GM23338 (cell line): Measurements from ENCODE around the gene ECHDC3. TPM values are rescaled to one million over a fixed set of nuclear protein-coding genes. Genes with fewer than 3 reads are reported as not detected.

Experiments used
- ATAC-seq: fragments of 200-7000 bp; cut with Tn5 transposase; 3 replicates; pipeline ENCODE4 v1.9.1; 2020
- DNase-seq: peaks from one replicate; pipeline ENCODE4 v3.0.0-alpha.2; 2015; ENCODE audit warnings: low spot score
- H2AFZ ChIP-seq: fragments of 200-600 bp; sonication (generic); 2 replicates; pipeline ENCODE4 v1.8.0; 2016; ENCODE audit warnings: antibody characterized with exemption, mild to moderate bottlenecking, moderate library complexity
- H3F3A ChIP-seq: fragments of 200-600 bp; sonication (generic); replicated peaks from 2 replicates; pipeline ENCODE4 v1.8.0; 2017; ENCODE audit warnings: antibody characterized with exemption, mixed run types, low read depth
- H3K27ac ChIP-seq: fragments of 200-600 bp; sonication (generic); 2 replicates; pipeline ENCODE4 v1.6.1; 2016; ENCODE audit warnings: low read depth
- H3K27me3 ChIP-seq: fragments of 200-600 bp; sonication (generic); 2 replicates; pipeline ENCODE4 v1.8.0; 2016; ENCODE audit warnings: mild to moderate bottlenecking, mixed run types, moderate library complexity; ENCODE audit not compliant: insufficient read depth
- H3K36me3 ChIP-seq: fragments of 200-600 bp; sonication (generic); 2 replicates; pipeline ENCODE4 v1.8.0; 2016; ENCODE audit warnings: mild to moderate bottlenecking; ENCODE audit not compliant: insufficient read depth
- H3K4me1 ChIP-seq: fragments of 200-600 bp; sonication (generic); 2 replicates; pipeline ENCODE4 v1.8.0; 2016; ENCODE audit warnings: mild to moderate bottlenecking, moderate library complexity; ENCODE audit not compliant: insufficient read depth
- H3K4me2 ChIP-seq: fragments of 200-600 bp; sonication (generic); 2 replicates; pipeline ENCODE4 v1.7.1; 2017; ENCODE audit warnings: mixed run types
- H3K4me3 ChIP-seq: fragments of 200-600 bp; sonication (generic); 2 replicates; pipeline ENCODE4 v1.6.1; 2016; ENCODE audit warnings: mixed run types
- H3K79me2 ChIP-seq: fragments of 200-600 bp; sonication (generic); replicated peaks from 2 replicates; pipeline ENCODE4 v1.8.0; 2017; ENCODE audit warnings: mild to moderate bottlenecking; ENCODE audit not compliant: insufficient read depth
- H3K9me2 ChIP-seq: fragments of 200-600 bp; sonication (generic); 2 replicates; pipeline ENCODE4 v1.8.0; 2017; ENCODE audit not compliant: insufficient read depth
- H4K20me1 ChIP-seq: fragments of 200-600 bp; sonication (generic); replicated peaks from 2 replicates; pipeline ENCODE4 v1.8.0; 2017; ENCODE audit warnings: mild to moderate bottlenecking; ENCODE audit not compliant: insufficient read depth
- H3K27ac Mint-ChIP-seq: 2 replicates; pipeline ENCODE4 v1.8.0; 2020; ENCODE audit warnings: inconsistent platforms, mild to moderate bottlenecking, moderate library complexity, mixed read lengths
- H3K27me3 Mint-ChIP-seq: 3 replicates; pipeline ENCODE4 v1.8.0; 2022; ENCODE audit warnings: low read depth, mild to moderate bottlenecking, moderate library complexity, mixed read lengths, inconsistent platforms; ENCODE audit not compliant: insufficient read depth, poor library complexity
- H3K36me3 Mint-ChIP-seq: 3 replicates; pipeline ENCODE4 v1.8.0; 2021; ENCODE audit warnings: low read depth, mild to moderate bottlenecking, inconsistent platforms, moderate library complexity, mixed read lengths
- H3K4me1 Mint-ChIP-seq: 3 replicates; pipeline ENCODE4 v1.8.0; 2020; ENCODE audit warnings: mild to moderate bottlenecking, inconsistent platforms, mixed read lengths
- H3K4me3 Mint-ChIP-seq: 3 replicates; pipeline ENCODE4 v1.8.0; 2021; ENCODE audit warnings: moderate library complexity, mild to moderate bottlenecking, inconsistent platforms, mixed read lengths
- H3K9me3 Mint-ChIP-seq: 3 replicates; pipeline ENCODE4 v1.8.0; 2020; ENCODE audit warnings: moderate library complexity, mild to moderate bottlenecking, inconsistent platforms, mixed read lengths
- CREB1 ChIP-seq: fragments of 250-450 bp; sonication (Bioruptor Pico); IDR thresholded peaks from 2 replicates; pipeline ENCODE4 v1.5.0; 2020; ENCODE audit warnings: low read depth, mild to moderate bottlenecking, moderate library complexity
- CTCF ChIP-seq, 2 experiments: fragments of 200-600 bp in 1 of 2; sonication (generic) in 1 of 2; conservative IDR thresholded peaks; 2 replicates each; pipeline versions ENCODE4 v1.5.1 to v1.6.1; 2016 to 2017; ENCODE audit warnings: antibody characterized with exemption in 2 of 2, low read depth in 2 of 2, mild to moderate bottlenecking in 2 of 2, moderate library complexity in 1 of 2
- ETS1 ChIP-seq: IDR thresholded peaks from 2 replicates; pipeline ENCODE4 v1.6.1; 2016; ENCODE audit warnings: antibody characterized with exemption
- EZH2phosphoT487 ChIP-seq: fragments of 200-600 bp; sonication (generic); IDR thresholded peaks from one replicate; pipeline ENCODE4 v1.8.1; 2018; ENCODE audit warnings: antibody characterized with exemption; ENCODE audit not compliant: unreplicated experiment
- JUNB ChIP-seq: IDR thresholded peaks from one replicate; pipeline ENCODE4 v1.6.1; 2016; ENCODE audit warnings: antibody characterized with exemption; ENCODE audit not compliant: unreplicated experiment
- NANOG ChIP-seq: IDR thresholded peaks from 2 replicates; pipeline ENCODE4 v1.6.1; 2016; ENCODE audit warnings: antibody characterized with exemption, borderline replicate concordance
- POLR2AphosphoS5 ChIP-seq: IDR thresholded peaks from 2 replicates; pipeline ENCODE4 v1.6.1; 2016; ENCODE audit warnings: antibody characterized with exemption, low read depth
- STAT1 ChIP-seq: IDR thresholded peaks from one replicate; pipeline ENCODE4 v1.6.1; 2016; ENCODE audit warnings: antibody characterized with exemption; ENCODE audit not compliant: unreplicated experiment
- ZNF114 ChIP-seq: fragments of 250-450 bp; sonication (Bioruptor Pico); IDR thresholded peaks from 2 replicates; pipeline ENCODE4 v1.5.0; 2020; ENCODE audit warnings: mild to moderate bottlenecking, moderate library complexity
- ZNF331 ChIP-seq: fragments of 250-450 bp; sonication (Bioruptor Pico); IDR thresholded peaks from 2 replicates; pipeline ENCODE4 v1.5.0; 2020; ENCODE audit warnings: low read depth, mild to moderate bottlenecking, moderate library complexity
- ZNF462 ChIP-seq: fragments of 250-450 bp; sonication (Bioruptor Pico); IDR thresholded peaks from 2 replicates; pipeline ENCODE4 v1.5.0; 2020; ENCODE audit warnings: mild to moderate bottlenecking, moderate library complexity
- polyA plus RNA-seq: library from polyadenylated mRNA; unstranded; fragments of >200 nt; fragmentation: Nextera tagmentation; extraction: Ambion mirVana; gene quantifications from 2 replicates; pipeline ENCODE4 v1.2.1, GENCODE V29; 2016
- total RNA-seq: library from RNA; depleted of rRNA; stranded (reverse); fragments of >200 nt; shearing (Covaris generic); gene quantifications from 2 replicates; pipeline ENCODE4 v1.2.3, GENCODE V29; 2014

ECHDC3 gene
- total and polyA plus RNA-seq, 2 experiments from 2014 or later, result 16.3 to 50.1 TPM

- no peak for TF ChIP-seq CTCF (conservative IDR thresholded peaks at IDR 0.05; ENCODE audit: low read depth in 2 of 2)
- no peak for TF ChIP-seq ZNF114 (CRISPR knock-in tag)
- TF ChIP-seq CREB1 (CRISPR knock-in tag), result no peak
- TF ChIP-seq POLR2AphosphoS5, result no peak
- no peak for TF ChIP-seq STAT1
- no peak for TF ChIP-seq ETS1
- TF ChIP-seq ZNF331 (CRISPR knock-in tag), result no peak
- TF ChIP-seq EZH2phosphoT487, result no peak
- no peak for TF ChIP-seq NANOG
Observed at GRCh38 chr10:11783558-11783865, 41.3 kb downstream of the ECHDC3 start (continued).

GRCh38 chr10:11787374-11787773, 45.2 kb downstream of the ECHDC3 start:
- Mint-ChIP-seq H3K9me3 (peaks cover 2% of the 10 kb centered on the region; the same call in 1 of the 3 replicates), H3K27ac (no peak overlapping the region), H3K4me1 (peaks cover 6% of the 10 kb centered on the region; the same call in 1 of the 3 replicates), H3K4me3 (no peak overlapping the region), H3K27me3 (peaks cover 3% of the 10 kb centered on the region), H3K36me3 (no peaks in the 10 kb centered on the region)
- H2AFZ ChIP-seq, result no peak overlapping the region
- no peak for DNase-seq
- no peaks in the 10 kb centered on the region for H3K27me3 ChIP-seq
- no peak overlapping the region for H3K4me2 ChIP-seq
- no peaks in the 10 kb centered on the region for H3K79me2 ChIP-seq
- no peaks in the 10 kb centered on the region for H3K36me3 ChIP-seq
- ATAC-seq, result no peak
- no peaks in the 10 kb centered on the region for H4K20me1 ChIP-seq
- no peaks in the 10 kb centered on the region for H3F3A ChIP-seq
- no peak overlapping the region for H3K27ac ChIP-seq
- no peak overlapping the region for H3K4me3 ChIP-seq
- H3K4me1 ChIP-seq, result no peaks in the 10 kb centered on the region
- H3K9me2 ChIP-seq, result no peaks in the 10 kb centered on the region
- TF ChIP-seq POLR2AphosphoS5 (no peak), ZNF114 (CRISPR knock-in tag) (no peak), ZNF462 (CRISPR knock-in tag) (no peak), JUNB (no peak), CTCF (conservative IDR thresholded peaks at IDR 0.05; ENCODE audit: low read depth in 2 of 2) (no peak), CREB1 (CRISPR knock-in tag) (no peak), ZNF331 (CRISPR knock-in tag) (no peak), NANOG (no peak), STAT1 (no peak)
